SU-DHL-6 (cell line): Measurements from ENCODE around the gene FOSB.

Source experiments
- CTCF ChIP-seq: fragments of 200-600 bp; sonication (generic); IDR thresholded peaks from one replicate; pipeline ENCODE4 v1.5.1; 2017; ENCODE audit warnings: antibody characterized with exemption, mild to moderate bottlenecking, low read length, moderate library complexity; ENCODE audit not compliant: insufficient read depth, poor library complexity, severe bottlenecking
- EZH2phosphoT487 ChIP-seq: fragments of 200-600 bp; sonication (generic), shearing (Covaris generic); conservative IDR thresholded peaks from 2 replicates; pipeline ENCODE4 v1.6.1; 2018; ENCODE audit warnings: mild to moderate bottlenecking, antibody characterized with exemption, low read length, moderate library complexity, mixed read lengths

- TF ChIP-seq CTCF (no peak), EZH2phosphoT487 (no peak)
Measured at GRCh38 chr19:45508417-45508860, 40.6 kb downstream of the FOSB start.
